ENCODE results near the gene CCL5.

CCL5 gene

DNA sequence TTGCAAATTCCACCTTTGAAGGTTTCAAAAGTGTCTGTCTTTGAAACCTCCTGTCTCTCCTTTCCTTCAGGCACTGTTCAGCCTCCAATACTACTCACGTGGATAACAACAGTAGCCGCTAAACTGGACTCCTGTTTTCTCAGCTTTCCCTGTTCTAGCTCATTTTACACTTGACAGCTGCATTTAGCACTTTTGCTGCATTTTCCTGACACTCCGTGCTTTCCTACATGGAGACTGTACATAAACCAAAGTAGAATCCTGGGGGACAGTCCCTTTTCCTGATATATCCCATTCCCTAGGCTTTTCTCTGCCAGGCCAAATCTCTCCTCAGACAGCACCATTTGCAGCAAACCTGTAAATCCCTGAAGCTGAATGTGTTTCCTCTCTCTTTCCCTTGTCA is 3.6 kb downstream of the CCL5 start:
- no peak for DNase-seq (ENCODE audit: low read depth)
- TF ChIP-seq, protein P1, sequence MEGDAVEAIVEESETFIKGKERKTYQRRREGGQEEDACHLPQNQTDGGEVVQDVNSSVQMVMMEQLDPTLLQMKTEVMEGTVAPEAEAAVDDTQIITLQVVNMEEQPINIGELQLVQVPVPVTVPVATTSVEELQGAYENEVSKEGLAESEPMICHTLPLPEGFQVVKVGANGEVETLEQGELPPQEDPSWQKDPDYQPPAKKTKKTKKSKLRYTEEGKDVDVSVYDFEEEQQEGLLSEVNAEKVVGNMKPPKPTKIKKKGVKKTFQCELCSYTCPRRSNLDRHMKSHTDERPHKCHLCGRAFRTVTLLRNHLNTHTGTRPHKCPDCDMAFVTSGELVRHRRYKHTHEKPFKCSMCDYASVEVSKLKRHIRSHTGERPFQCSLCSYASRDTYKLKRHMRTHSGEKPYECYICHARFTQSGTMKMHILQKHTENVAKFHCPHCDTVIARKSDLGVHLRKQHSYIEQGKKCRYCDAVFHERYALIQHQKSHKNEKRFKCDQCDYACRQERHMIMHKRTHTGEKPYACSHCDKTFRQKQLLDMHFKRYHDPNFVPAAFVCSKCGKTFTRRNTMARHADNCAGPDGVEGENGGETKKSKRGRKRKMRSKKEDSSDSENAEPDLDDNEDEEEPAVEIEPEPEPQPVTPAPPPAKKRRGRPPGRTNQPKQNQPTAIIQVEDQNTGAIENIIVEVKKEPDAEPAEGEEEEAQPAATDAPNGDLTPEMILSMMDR (conservative IDR thresholded peaks at IDR 0.05; ENCODE audit: low read depth, low read length) = no peak
- no peak overlapping the region for H3K4me3 ChIP-seq (ENCODE audit: low read depth, low read length)

DNA sequence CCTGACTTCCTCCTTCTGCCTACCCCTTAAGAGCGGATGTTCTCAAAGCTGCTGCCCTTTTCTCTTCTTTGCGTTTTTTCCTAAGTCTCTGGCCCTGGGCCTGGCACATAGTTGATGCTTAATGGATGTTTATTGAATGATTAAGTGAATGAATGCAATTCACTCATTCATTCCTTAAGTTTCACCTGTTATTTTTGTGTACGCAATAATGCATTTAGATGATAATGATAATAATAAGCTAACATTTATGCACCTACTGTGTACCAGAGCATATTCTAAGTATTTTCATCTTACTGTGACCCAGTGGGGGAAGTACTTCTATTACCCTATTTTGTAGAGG is 4.4 kb downstream of the CCL5 start:
- TF ChIP-seq, protein P1 (conservative IDR thresholded peaks at IDR 0.05; ENCODE audit: low read depth, low read length) = no peak
- no peak overlapping the region for H3K4me3 ChIP-seq (ENCODE audit: low read depth, low read length)
- DNase-seq (ENCODE audit: low read depth) = no peak

DNA sequence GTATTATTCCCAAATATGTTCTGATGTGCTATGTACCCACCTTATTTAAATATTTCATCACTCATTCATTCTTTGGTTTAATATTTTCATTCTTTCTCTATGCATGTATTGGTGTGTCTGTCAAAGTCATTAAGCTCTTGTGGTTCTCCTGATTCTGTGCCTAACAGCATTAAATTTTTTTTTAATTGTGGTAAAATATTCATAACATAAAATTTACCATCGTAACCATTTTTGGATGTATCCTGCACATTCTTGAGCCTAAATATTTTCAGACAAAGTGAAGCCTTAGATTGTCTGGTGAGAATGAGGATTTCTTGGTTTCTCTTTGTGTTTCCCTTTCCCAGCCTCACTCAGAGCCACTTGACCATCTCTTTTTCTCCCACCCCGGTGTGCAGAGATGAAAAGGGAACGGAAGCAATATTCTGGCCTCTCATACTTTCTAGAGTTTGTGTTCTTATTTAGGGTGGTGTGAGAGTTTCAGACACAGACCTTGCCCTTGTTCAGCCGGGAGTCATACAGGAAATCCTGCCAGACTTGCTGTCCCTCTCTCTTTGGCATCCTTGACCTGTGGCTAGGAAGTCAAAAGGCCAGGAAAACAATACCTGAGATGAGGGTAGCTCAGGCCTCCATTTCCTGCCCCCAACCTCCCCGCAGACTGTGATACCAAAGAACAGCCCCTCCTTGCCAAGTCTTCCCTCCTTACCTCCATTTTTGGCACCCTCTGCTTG is 4.9 kb downstream of the CCL5 start:
- TF ChIP-seq, protein P1 (conservative IDR thresholded peaks at IDR 0.05; ENCODE audit: low read depth, low read length) = no peak
- H3K4me3 ChIP-seq (ENCODE audit: low read depth, low read length) = no peak overlapping the region
- DNase-seq (ENCODE audit: low read depth) = no peak

DNA sequence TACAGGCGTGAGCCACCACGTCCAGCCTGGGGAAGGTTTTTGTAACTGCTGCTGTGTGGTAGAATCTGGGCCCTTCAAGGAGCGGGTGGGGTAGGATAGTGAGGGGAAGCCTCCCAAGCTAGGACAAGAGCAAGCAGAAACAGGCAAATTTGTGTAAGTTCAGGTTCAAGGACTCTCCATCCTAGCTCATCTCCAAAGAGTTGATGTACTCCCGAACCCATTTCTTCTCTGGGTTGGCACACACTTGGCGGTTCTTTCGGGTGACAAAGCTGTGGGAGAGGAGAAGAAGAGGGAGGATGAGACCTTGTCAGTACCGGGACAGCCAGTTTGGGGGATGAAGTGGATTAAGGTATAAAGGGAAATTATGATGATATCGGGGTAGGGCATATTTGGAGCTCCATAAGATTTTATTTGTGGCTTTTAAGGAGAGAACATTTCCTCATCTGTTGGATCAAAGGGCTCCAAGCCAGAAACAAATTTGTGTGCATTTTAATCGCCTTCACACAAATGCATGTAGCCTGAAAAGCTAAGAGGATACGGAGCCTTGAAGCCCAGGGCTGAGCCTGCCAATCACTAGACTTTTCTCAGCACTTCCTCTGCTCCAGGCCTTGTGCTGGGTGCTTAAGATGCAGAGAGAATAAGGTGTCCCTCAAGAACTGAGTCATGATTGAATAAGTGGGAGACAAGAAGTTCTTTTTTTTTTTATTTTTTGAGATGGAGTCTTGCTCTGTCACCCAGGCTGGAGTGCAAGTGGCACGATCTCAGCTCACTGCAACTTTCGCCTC is 7.8 kb downstream of the CCL5 start:
- TF ChIP-seq, protein P1 (conservative IDR thresholded peaks at IDR 0.05; ENCODE audit: low read depth, low read length) = no peak

DNA sequence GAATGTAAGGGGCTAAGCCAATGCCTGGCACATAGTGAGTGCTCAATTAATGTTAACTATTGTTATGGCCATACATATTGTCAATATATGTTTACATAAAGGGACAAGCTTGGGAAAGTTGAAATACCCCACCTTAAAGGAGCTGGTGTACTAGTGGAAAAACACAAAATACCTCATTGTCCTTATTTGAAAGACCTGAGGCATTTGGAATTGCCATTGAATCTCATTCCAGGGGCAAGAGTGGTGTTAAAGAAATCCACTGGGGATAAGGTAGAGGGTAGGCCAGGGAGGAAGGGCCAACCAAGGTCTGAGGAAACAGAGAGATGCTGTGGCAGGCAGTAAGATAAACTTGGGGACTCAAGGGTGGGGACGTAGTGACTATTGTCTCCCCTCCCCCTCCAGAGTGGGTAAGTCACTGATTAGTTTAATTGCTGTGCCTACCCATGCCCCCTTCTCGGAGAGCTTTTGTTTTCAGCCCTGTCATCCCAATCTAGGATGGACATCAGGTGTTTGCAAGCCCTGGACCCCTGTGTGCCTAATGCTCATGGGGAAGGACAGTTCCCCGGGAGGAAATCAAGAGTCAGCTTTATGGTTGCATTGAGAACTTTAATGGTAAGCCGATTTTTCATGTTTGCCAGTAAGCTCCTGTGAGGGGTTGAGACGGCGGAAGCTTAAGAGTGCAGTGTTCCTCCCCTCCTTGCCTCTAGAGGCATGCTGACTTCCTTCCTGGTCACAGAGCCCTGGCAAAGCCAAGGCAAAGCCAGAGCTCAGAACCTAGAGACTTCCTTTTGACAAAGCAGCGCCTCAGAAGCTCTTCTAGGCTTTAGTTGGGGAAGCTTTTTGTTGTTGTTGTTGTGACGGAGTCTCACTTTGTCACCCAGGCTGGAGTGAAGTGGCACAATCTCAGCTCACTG is 9.0 kb downstream of the CCL5 start:
- no peak for DNase-seq (ENCODE audit: low read depth)
- H3K4me3 ChIP-seq (ENCODE audit: low read depth, low read length) = no peak overlapping the region
- TF ChIP-seq, protein P1 (conservative IDR thresholded peaks at IDR 0.05; ENCODE audit: low read depth, low read length) = no peak

More for the DNA sequence above, 7.8 kb downstream of the CCL5 start:
- no peak for DNase-seq (ENCODE audit: low read depth)
- H3K4me3 ChIP-seq (ENCODE audit: low read depth, low read length) = no peak overlapping the region

DNA sequence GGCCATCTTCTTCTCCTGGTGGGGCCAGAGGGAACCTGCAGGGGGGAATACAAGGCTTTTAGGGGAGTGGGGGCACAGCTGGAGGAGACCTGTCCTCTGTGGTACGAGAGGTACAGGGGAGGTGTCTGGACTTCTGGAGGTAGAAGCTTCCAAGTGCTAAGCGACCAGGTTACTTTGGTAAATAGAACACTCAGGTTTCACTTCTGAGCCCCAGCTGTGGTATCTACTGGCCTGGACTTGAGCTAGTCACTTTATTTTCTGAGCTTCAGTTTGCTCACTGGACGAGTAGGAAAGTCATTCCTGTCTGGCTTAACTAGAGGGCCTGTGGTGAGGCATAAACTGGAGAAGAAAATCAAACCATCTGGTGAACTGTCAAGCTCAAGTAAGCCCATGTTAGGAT is 11.4 kb downstream of the CCL5 start, which contains the start of gene HEATR9:
Gene HEATR9 (minus strand): TSS at position 155 of the 400 bp plus-strand sequence. CDS start 149 bp downstream, at position 6.
- no peak for DNase-seq (ENCODE audit: low read depth)
- no peak within 1 kb of the TSS for H3K4me3 ChIP-seq (ENCODE audit: low read depth, low read length)
- TF ChIP-seq, protein P1 (conservative IDR thresholded peaks at IDR 0.05; ENCODE audit: low read depth, low read length) = no peak

Data from choroid plexus epithelial cell (primary cell).